Choroid plexus epithelial cell (primary cell): ENCODE measurements around the gene TPBGL.

Experiments used
- DNase-seq: peaks from one replicate; pipeline ENCODE4 v3.0.0-alpha.2; 2010; ENCODE audit warnings: low read depth
- H3K4me3 ChIP-seq: 2 replicates; pipeline ENCODE4 v1.5.1; 2011; ENCODE audit warnings: low read depth, mild to moderate bottlenecking, control low read depth, low read length, moderate library complexity
- CTCF ChIP-seq: conservative IDR thresholded peaks from 2 replicates; pipeline ENCODE4 v1.5.1; 2011; ENCODE audit warnings: low read depth, mild to moderate bottlenecking, control low read depth, inconsistent platforms, low read length, moderate library complexity

Gene TPBGL

GRCh38 chr11:75267171-75267970 lies 26.8 kb downstream of the TPBGL start:
- DNase-seq = no peak
- TF ChIP-seq CTCF = no peak
- H3K4me3 ChIP-seq = no peak overlapping the region

GRCh38 chr11:75268626-75269366 lies 28.2 kb downstream of the TPBGL start:
- no peak overlapping the region for H3K4me3 ChIP-seq
- DNase-seq = no peak
- TF ChIP-seq CTCF = no peak

GRCh38 chr11:75269367-75269660 lies 28.7 kb downstream of the TPBGL start:
- no peak for DNase-seq
- no peak overlapping the region for H3K4me3 ChIP-seq
- no peak for TF ChIP-seq CTCF

- DNase-seq = no peak
- no peak overlapping the region for H3K4me3 ChIP-seq
- no peak for TF ChIP-seq CTCF
These were observed 29.3 kb downstream of the TPBGL start for GRCh38 chr11:75269896-75270295.

- peak; percentile 64 for TF ChIP-seq CTCF
- DNase-seq = peak; percentile 50
- no peak overlapping the region for H3K4me3 ChIP-seq
These were observed 30.4 kb downstream of the TPBGL start for GRCh38 chr11:75270896-75271418.

GRCh38 chr11:75271730-75272129 lies 31.2 kb downstream of the TPBGL start:
- H3K4me3 ChIP-seq = no peak overlapping the region
- DNase-seq = no peak
- no peak for TF ChIP-seq CTCF
